H9 (cell line): ENCODE results near the gene NFKBIZ. TPM values are rescaled to one million over a fixed set of nuclear protein-coding genes. Genes with fewer than 3 reads are reported as not detected.

Experiments used
- DNase-seq: peaks from one replicate; pipeline ENCODE4 v3.0.0-alpha.2; 2017
- H2AFZ ChIP-seq: one replicate; pipeline ENCODE4 v1.6.1; 2013; ENCODE audit warnings: mild to moderate bottlenecking, low read length, control low read depth, moderate library complexity
- H2AK5ac ChIP-seq: 2 replicates; pipeline ENCODE4 v1.6.1; 2013; ENCODE audit warnings: low read length, control low read depth, mixed read lengths; ENCODE audit not compliant: insufficient read length
- H2BK120ac ChIP-seq: one replicate; pipeline ENCODE4 v1.6.1; 2013; ENCODE audit warnings: low read depth, mild to moderate bottlenecking, low read length, control low read depth, inconsistent platforms; ENCODE audit not compliant: poor library complexity, severe bottlenecking
- H2BK12ac ChIP-seq: 2 replicates; pipeline ENCODE4 v1.6.1; 2013; ENCODE audit warnings: low read length, control low read depth, mixed read lengths, low read depth; ENCODE audit not compliant: insufficient read length
- H2BK15ac ChIP-seq: 2 replicates; pipeline ENCODE4 v1.6.1; 2013; ENCODE audit warnings: low read depth, low read length, control low read depth
- H2BK20ac ChIP-seq: one replicate; pipeline ENCODE4 v1.6.1; 2013; ENCODE audit warnings: low read depth, mild to moderate bottlenecking, low read length, control low read depth, inconsistent platforms; ENCODE audit not compliant: poor library complexity, severe bottlenecking
- H2BK5ac ChIP-seq: 2 replicates; pipeline ENCODE4 v1.6.1; 2013; ENCODE audit warnings: low read length, control low read depth, mixed read lengths; ENCODE audit not compliant: insufficient read length
- H3K14ac ChIP-seq: 2 replicates; pipeline ENCODE4 v1.6.1; 2013; ENCODE audit warnings: low read length, control low read depth; ENCODE audit not compliant: insufficient read depth
- H3K18ac ChIP-seq: 2 replicates; pipeline ENCODE4 v1.6.1; 2013; ENCODE audit warnings: low read depth, mild to moderate bottlenecking, mixed read lengths, low read length, control low read depth; ENCODE audit not compliant: insufficient read length
- H3K23ac ChIP-seq: 2 replicates; pipeline ENCODE4 v1.6.1; 2013; ENCODE audit warnings: low read length, control low read depth, mixed read lengths, low read depth; ENCODE audit not compliant: insufficient read length
- H3K23me2 ChIP-seq: 2 replicates; pipeline ENCODE4 v1.6.1; 2013; ENCODE audit warnings: low read depth, mild to moderate bottlenecking, mixed read lengths, low read length, control low read depth; ENCODE audit not compliant: insufficient read length, poor library complexity, severe bottlenecking
- H3K27ac ChIP-seq: 2 replicates; pipeline ENCODE4 v1.5.1; 2013; ENCODE audit warnings: low read length, control low read depth, mixed read lengths, low read depth; ENCODE audit not compliant: insufficient read length
- H3K27me3 ChIP-seq: 2 replicates; pipeline ENCODE4 v1.6.1; 2013; ENCODE audit warnings: low read length, control low read depth, inconsistent platforms; ENCODE audit not compliant: insufficient read depth
- H3K4ac ChIP-seq: 2 replicates; pipeline ENCODE4 v1.6.1; 2013; ENCODE audit warnings: low read depth, mild to moderate bottlenecking, control low read depth, inconsistent platforms, low read length, moderate library complexity
- H3K4me1 ChIP-seq: 2 replicates; pipeline ENCODE4 v1.6.1; 2013; ENCODE audit warnings: low read length, control low read depth, inconsistent platforms; ENCODE audit not compliant: insufficient read depth
- H3K4me2 ChIP-seq: 2 replicates; pipeline ENCODE4 v1.6.1; 2013; ENCODE audit warnings: low read length, control low read depth, mixed read lengths; ENCODE audit not compliant: insufficient read length, insufficient read depth
- H3K56ac ChIP-seq: 2 replicates; pipeline ENCODE4 v1.6.1; 2013; ENCODE audit warnings: low read depth, mild to moderate bottlenecking, mixed read lengths, low read length, control low read depth; ENCODE audit not compliant: insufficient read length
- H3K79me1 ChIP-seq: 2 replicates; pipeline ENCODE4 v1.6.1; 2013; ENCODE audit warnings: low read depth, mild to moderate bottlenecking, moderate library complexity, low read length, control low read depth, inconsistent platforms; ENCODE audit not compliant: insufficient read depth, poor library complexity, severe bottlenecking
- H3K79me2 ChIP-seq: 2 replicates; pipeline ENCODE4 v1.6.1; 2013; ENCODE audit warnings: low read length, control low read depth, inconsistent platforms; ENCODE audit not compliant: insufficient read depth
- H3K9ac ChIP-seq: 2 replicates; pipeline ENCODE4 v1.6.1; 2013; ENCODE audit warnings: low read length, control low read depth, mixed read lengths; ENCODE audit not compliant: insufficient read length; ENCODE audit errors: extremely low read depth
- H3K9me3 ChIP-seq: one replicate; pipeline ENCODE4 v1.6.1; 2013; ENCODE audit warnings: low read depth, low read length, inconsistent platforms; ENCODE audit not compliant: control insufficient read depth
- H3T11ph ChIP-seq: one replicate; pipeline ENCODE4 v1.6.1; 2013; ENCODE audit warnings: mild to moderate bottlenecking, low read length, control low read depth, inconsistent platforms
- H4K20me1 ChIP-seq: one replicate; pipeline ENCODE4 v1.6.1; 2013; ENCODE audit not compliant: control insufficient read depth, insufficient read length, insufficient read depth
- H4K5ac ChIP-seq: 2 replicates; pipeline ENCODE4 v1.6.1; 2013; ENCODE audit warnings: low read depth, mild to moderate bottlenecking, mixed read lengths, low read length, control low read depth; ENCODE audit not compliant: insufficient read length
- H4K8ac ChIP-seq: replicated peaks from 2 replicates; pipeline ENCODE4 v1.6.1; 2013; ENCODE audit warnings: low read length, control low read depth, mixed read lengths, low read depth; ENCODE audit not compliant: insufficient read length
- H4K91ac ChIP-seq: 2 replicates; pipeline ENCODE4 v1.6.1; 2013; ENCODE audit warnings: low read depth, mild to moderate bottlenecking, moderate library complexity, mixed read lengths, low read length, control low read depth; ENCODE audit not compliant: insufficient read length
- H3K27ac Mint-ChIP-seq, 3 experiments: 2 replicates in 2 of 3; 3 replicates in 1 of 3; pipeline ENCODE4 v1.8.0; 2020 to 2021; ENCODE audit warnings: mixed read lengths in 3 of 3, mild to moderate bottlenecking in 1 of 3, moderate library complexity in 1 of 3
- H3K27me3 Mint-ChIP-seq: 2 replicates; pipeline ENCODE4 v1.8.0; 2021; ENCODE audit warnings: low read depth, mild to moderate bottlenecking, moderate library complexity, mixed read lengths
- H3K36me3 Mint-ChIP-seq, 3 experiments: 2 replicates in 2 of 3; 3 replicates in 1 of 3; pipeline ENCODE4 v1.8.0; 2020 to 2021; ENCODE audit warnings: low read depth in 3 of 3, mixed read lengths in 3 of 3; ENCODE audit not compliant: insufficient read depth in 1 of 3
- H3K4me1 Mint-ChIP-seq, 2 experiments: 2 replicates each; pipeline ENCODE4 v1.8.0; 2020; ENCODE audit warnings: mixed read lengths in 2 of 2
- H3K4me3 Mint-ChIP-seq, 2 experiments: 2 replicates in 1 of 2; 3 replicates in 1 of 2; pipeline ENCODE4 v1.8.0; 2020 to 2021; ENCODE audit warnings: mild to moderate bottlenecking in 2 of 2, mixed read lengths in 2 of 2, moderate library complexity in 1 of 2
- H3K9me3 Mint-ChIP-seq, 2 experiments: 2 replicates in 1 of 2; 3 replicates in 1 of 2; pipeline ENCODE4 v1.8.0; 2020; ENCODE audit warnings: mild to moderate bottlenecking in 2 of 2, mixed read lengths in 2 of 2, moderate library complexity in 1 of 2
- WGBS: extraction: QIAGEN DNeasy Blood & Tissue Kit; methylation state at CpG from one replicate; pipeline ENCODE4 v1.1.7; 2013; ENCODE audit warnings: missing lambda C conversion rate, low lambda C conversion rate, mixed read lengths; ENCODE audit not compliant: insufficient read length; ENCODE audit errors: extremely low coverage; 5-methylcytosine and 5-hydroxymethylcytosine counted together
- total RNA-seq: library from RNA; stranded (reverse); gene quantifications from 2 replicates; pipeline ENCODE4 v1.2.1, GENCODE V29; 2021
- TF ChIP-seq, protein P1 (sequence below): fragments of 200-600 bp; sonication (generic); conservative IDR thresholded peaks from 3 replicates; pipeline ENCODE4 v1.8.0; 2021; ENCODE audit warnings: antibody characterized with exemption, mild to moderate bottlenecking

Gene NFKBIZ
- total RNA-seq, 1 experiment from 2014 or later, result 11.1 TPM

DNA sequence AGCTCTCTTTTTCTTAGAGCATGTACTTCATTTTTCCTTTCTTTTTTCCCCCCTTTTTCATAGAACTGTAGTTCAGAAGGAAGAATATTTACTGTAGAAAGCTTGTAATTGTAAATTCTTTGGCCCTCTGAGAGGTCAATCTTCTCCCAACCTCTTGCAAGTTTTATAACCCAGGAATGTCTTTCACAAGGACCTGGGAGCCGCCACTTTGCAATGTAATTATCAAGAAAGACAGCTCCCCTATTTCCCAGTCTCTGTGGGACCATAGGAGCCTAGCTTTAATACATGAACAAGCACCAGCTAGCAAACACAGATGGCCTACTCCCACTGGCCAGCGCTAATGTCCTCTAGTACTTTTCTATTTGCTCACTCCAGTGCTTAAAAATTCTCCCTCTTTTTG lies 51.4 kb downstream of the NFKBIZ start:
- no peak for DNase-seq
- no peak overlapping the region for H3K23ac ChIP-seq
- H3K9ac ChIP-seq, result no peak overlapping the region
- no peaks in the 10 kb centered on the region for H3K9me3 ChIP-seq
- H2BK20ac ChIP-seq, result no peak overlapping the region
- H3T11ph ChIP-seq, result no peak overlapping the region
- Mint-ChIP-seq H3K27me3 (no peaks in the 10 kb centered on the region), H3K9me3 (peaks cover 6 to 12% of the 10 kb centered on the region in 2 experiments), H3K36me3 (peaks cover 0 to 5% (median 2%) of the 10 kb centered on the region in 3 experiments; a peak in 2 of 7 replicates), H3K27ac (no peak overlapping the region), H3K4me3 (no peak overlapping the region), H3K4me1 (peaks cover 4 to 5% of the 10 kb centered on the region in 2 experiments; a peak in 3 of 4 replicates)
- H4K8ac ChIP-seq, result no peak overlapping the region
- no peaks in the 10 kb centered on the region for H3K23me2 ChIP-seq
- no peak overlapping the region for H2BK120ac ChIP-seq
- no peaks in the 10 kb centered on the region for H3K79me2 ChIP-seq
- H4K5ac ChIP-seq, result no peak overlapping the region
- H3K14ac ChIP-seq, result no peak overlapping the region
- H3K27me3 ChIP-seq, result no peaks in the 10 kb centered on the region
- no peak overlapping the region for H2BK15ac ChIP-seq
- no peak overlapping the region for H3K4me2 ChIP-seq
- no peak overlapping the region for H3K18ac ChIP-seq
- H3K4me1 ChIP-seq, result no peaks in the 10 kb centered on the region
- H4K20me1 ChIP-seq, result no peaks in the 10 kb centered on the region
- H4K91ac ChIP-seq, result no peak overlapping the region
- H3K79me1 ChIP-seq, result no peaks in the 10 kb centered on the region
- H3K4ac ChIP-seq, result no peak overlapping the region
- H2AFZ ChIP-seq, result no peak overlapping the region
- no peak overlapping the region for H2BK5ac ChIP-seq
- H2BK12ac ChIP-seq, result no peak overlapping the region
- TF ChIP-seq, protein P1, sequence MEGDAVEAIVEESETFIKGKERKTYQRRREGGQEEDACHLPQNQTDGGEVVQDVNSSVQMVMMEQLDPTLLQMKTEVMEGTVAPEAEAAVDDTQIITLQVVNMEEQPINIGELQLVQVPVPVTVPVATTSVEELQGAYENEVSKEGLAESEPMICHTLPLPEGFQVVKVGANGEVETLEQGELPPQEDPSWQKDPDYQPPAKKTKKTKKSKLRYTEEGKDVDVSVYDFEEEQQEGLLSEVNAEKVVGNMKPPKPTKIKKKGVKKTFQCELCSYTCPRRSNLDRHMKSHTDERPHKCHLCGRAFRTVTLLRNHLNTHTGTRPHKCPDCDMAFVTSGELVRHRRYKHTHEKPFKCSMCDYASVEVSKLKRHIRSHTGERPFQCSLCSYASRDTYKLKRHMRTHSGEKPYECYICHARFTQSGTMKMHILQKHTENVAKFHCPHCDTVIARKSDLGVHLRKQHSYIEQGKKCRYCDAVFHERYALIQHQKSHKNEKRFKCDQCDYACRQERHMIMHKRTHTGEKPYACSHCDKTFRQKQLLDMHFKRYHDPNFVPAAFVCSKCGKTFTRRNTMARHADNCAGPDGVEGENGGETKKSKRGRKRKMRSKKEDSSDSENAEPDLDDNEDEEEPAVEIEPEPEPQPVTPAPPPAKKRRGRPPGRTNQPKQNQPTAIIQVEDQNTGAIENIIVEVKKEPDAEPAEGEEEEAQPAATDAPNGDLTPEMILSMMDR, result no peak
- H3K56ac ChIP-seq, result no peak overlapping the region
- no peak overlapping the region for H2AK5ac ChIP-seq
- H3K27ac ChIP-seq, result no peak overlapping the region
- WGBS, result no CpG with 5 or more reads among the region's 2 CpGs
